NCI-H460 (cell line): ENCODE data around the gene CDR2L. TPM values are rescaled to one million over a fixed set of nuclear protein-coding genes. Genes with fewer than 3 reads are reported as not detected.
A peak's percentile ranks its signal among the peaks of the same experiment; 100 is the strongest.
"Not testable (repeated sequence)": the region's sequence is repeated elsewhere in the genome, so short reads cannot be mapped to it uniquely, and the experiment has no call there.

Source experiments
- DNase-seq: peaks from one replicate; pipeline ENCODE4 v3.0.0-alpha.2; 2016; ENCODE audit warnings: low read depth; ENCODE audit errors: extremely low read depth
- total RNA-seq: library from RNA; depleted of rRNA; stranded (reverse); fragments of >200 nt; shearing (Covaris generic); gene quantifications from 2 replicates; pipeline ENCODE4 v1.2.3, GENCODE V29; 2014

CDR2L gene
- total RNA-seq, 1 experiment from 2014 or later = 15.6 TPM

- no peak for DNase-seq
Measured at GRCh38 chr17:75006653-75007052, 19.2 kb downstream of the CDR2L start.

- no peak for DNase-seq
Measured at GRCh38 chr17:75008373-75008772, 20.9 kb downstream of the CDR2L start.

GRCh38 chr17:75009139-75009724 is 21.8 kb downstream of the CDR2L start:
- DNase-seq = no peak

- DNase-seq = no peak
Measured at GRCh38 chr17:75010683-75011400, 23.4 kb downstream of the CDR2L start.

GRCh38 chr17:75011401-75012095 is 24.1 kb downstream of the CDR2L start:
- no peak for DNase-seq

- DNase-seq = no peak
Measured at GRCh38 chr17:75012096-75012345, 24.6 kb downstream of the CDR2L start.

GRCh38 chr17:75012346-75013091 is 25.1 kb downstream of the CDR2L start, which contains the start of gene MRPL58:
MRPL58 (plus strand) TSS chr17:75012670; CDS start chr17:75012687, 17 bp downstream.
- peak; percentile 77 for DNase-seq

GRCh38 chr17:75013092-75013559 is 25.7 kb downstream of the CDR2L start:
- DNase-seq = no peak

- no peak for DNase-seq
Measured at GRCh38 chr17:75019146-75019545, 31.7 kb downstream of the CDR2L start.

GRCh38 chr17:75019710-75020109 is 32.3 kb downstream of the CDR2L start:
- DNase-seq = no peak

GRCh38 chr17:75020331-75021110 is 33.1 kb downstream of the CDR2L start:
- no peak for DNase-seq

- no peak for DNase-seq
Measured at GRCh38 chr17:75024686-75025397, 37.4 kb downstream of the CDR2L start.

GRCh38 chr17:75025398-75025734 is 37.9 kb downstream of the CDR2L start:
- DNase-seq = not testable (repeated sequence)

- not testable (repeated sequence) for DNase-seq
Measured at GRCh38 chr17:75026650-75027049, 39.2 kb downstream of the CDR2L start.

- no peak for DNase-seq
Measured at GRCh38 chr17:75030161-75030560, 42.7 kb downstream of the CDR2L start.

GRCh38 chr17:75031972-75032719 is 44.7 kb downstream of the CDR2L start:
- DNase-seq = peak; percentile 74

- DNase-seq = no peak
Measured at GRCh38 chr17:75032720-75033280, 45.4 kb downstream of the CDR2L start.

GRCh38 chr17:75033346-75034235 is 46.2 kb downstream of the CDR2L start:
- DNase-seq = peak; percentile 93
